GM12891 (cell line): ENCODE measurements around the gene ANKH.
A peak's percentile ranks its signal among the peaks of the same experiment; 100 is the strongest.

Source experiments
- DNase-seq: peaks from one replicate; pipeline ENCODE4 v3.0.0; 2011; ENCODE audit warnings: low spot score; ENCODE audit not compliant: insufficient read length
- FAIRE-seq: peaks from 2 replicates; lab custom pipeline; 2011; peaks lifted over from hg19 to GRCh38; lab: Jason Lieb, UNC
- PAX5 ChIP-seq: IDR thresholded peaks from 2 replicates; pipeline ENCODE4 v1.6.1; 2011; ENCODE audit warnings: low read length, moderate library complexity, mild to moderate bottlenecking; ENCODE audit not compliant: insufficient read depth, severe bottlenecking
- POLR2A ChIP-seq: IDR thresholded peaks from 2 replicates; pipeline ENCODE4 v1.6.1; 2011; ENCODE audit warnings: low read depth, low read length, control low read depth
- POLR2AphosphoS5 ChIP-seq: IDR thresholded peaks from 2 replicates; pipeline ENCODE4 v1.6.1; 2011; ENCODE audit warnings: low read depth, low read length, control low read depth
- POU2F2 ChIP-seq: IDR thresholded peaks from 2 replicates; pipeline ENCODE4 v1.6.1; 2011; ENCODE audit warnings: low read depth, mild to moderate bottlenecking, control low read depth, low read length, moderate library complexity
- SPI1 ChIP-seq: IDR thresholded peaks from 2 replicates; pipeline ENCODE4 v1.6.1; 2011; ENCODE audit warnings: low read depth, low read length, control low read depth
- TAF1 ChIP-seq: IDR thresholded peaks from 2 replicates; pipeline ENCODE4 v1.6.1; 2011; ENCODE audit warnings: low read depth, low read length, control low read depth

Gene ANKH

DNA sequence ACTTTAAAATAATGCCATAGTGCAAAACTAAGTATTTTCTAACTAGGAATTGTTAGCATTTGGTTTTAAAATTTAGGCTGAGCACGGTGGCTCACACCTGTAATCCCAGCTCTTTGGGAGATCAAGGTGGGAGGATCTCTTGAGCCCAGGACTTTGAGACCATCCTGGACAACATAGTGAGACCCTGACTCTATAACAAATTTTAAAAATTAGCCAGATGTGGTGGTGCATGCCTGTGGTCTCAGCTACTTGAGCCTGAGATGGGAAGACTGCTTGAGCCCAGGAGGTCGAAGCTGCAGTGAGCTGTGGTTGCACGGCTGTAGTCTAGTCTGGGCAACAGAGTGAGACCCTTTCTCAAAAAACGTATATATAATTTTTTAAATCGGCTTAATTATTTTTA lies 202.2 kb downstream of the ANKH start:
- TF ChIP-seq PAX5, result no peak
- FAIRE-seq (no peak), DNase-seq (no peak)

DNA sequence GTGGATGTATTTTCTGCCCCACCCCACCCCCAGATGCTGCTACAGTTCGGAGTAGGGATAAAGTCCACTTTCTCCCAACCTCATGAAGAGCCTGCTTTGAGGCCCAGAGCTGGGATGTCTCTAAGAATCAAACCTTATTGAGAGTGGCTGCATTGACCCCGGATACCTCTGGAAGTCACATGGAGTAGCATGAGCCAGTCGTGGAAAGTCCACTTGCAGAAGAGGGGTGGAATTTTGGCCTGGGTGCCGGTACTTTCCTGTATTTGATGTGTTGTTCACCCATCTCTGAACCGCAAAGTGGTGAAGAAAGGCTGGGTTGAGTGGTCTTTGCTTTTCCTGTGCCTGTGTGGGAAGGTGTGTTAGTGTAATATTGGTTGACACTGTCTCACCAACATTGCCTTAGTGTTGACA lies 203.4 kb downstream of the ANKH start:
- DNase-seq (no peak), FAIRE-seq (peak; percentile 82)
- TF ChIP-seq POU2F2 (no peak; the same call in 1 of the 2 replicates), TAF1 (no peak), SPI1 (no peak), POLR2A (no peak), POLR2AphosphoS5 (no peak), PAX5 (no peak)

DNA sequence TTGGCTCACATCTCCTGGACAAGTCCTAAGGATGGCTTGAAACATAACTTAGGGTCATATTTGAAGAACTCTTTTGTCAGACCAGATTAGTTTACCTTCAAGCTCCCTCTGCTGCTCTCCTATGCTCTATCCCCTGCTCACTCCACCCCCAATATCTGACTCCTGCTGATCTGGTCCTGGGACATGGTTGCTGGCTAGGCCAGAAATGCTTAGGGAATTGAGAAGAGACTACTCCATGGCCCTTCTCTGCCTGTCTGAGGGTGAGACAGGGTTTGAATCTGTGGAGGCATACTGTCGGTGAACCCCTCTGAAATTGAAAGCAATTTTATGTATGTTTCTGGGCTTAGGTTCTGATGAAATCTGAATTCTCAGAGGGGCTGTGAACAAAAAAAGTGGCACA lies 203.8 kb downstream of the ANKH start:
- FAIRE-seq (no peak), DNase-seq (no peak)
- TF ChIP-seq TAF1, result no peak
- TF ChIP-seq POLR2A, result no peak
- no peak for TF ChIP-seq POLR2AphosphoS5
- TF ChIP-seq SPI1, result no peak
- TF ChIP-seq POU2F2, result no peak
- no peak for TF ChIP-seq PAX5

DNA sequence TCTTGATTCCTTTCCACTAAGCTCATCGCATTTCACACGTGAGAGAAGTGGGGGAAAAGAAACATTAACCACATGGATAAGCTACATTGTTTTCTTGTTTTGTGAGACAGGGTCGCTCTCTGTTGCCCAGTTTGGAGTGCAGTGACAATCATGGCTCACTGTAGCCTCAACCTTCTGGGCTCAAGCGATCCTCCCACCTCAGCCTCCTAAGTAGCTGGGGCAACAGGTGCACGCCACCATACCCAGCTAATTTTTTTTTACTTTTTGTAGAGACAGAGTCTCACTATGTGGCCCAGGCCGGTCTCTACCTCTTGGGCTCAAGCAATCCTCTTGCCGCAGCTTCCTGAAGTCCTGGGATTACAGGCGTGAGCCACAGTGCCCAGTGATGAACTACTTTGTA lies 204.3 kb downstream of the ANKH start:
- TF ChIP-seq POU2F2, result no peak
- no peak for TF ChIP-seq TAF1
- DNase-seq, result no peak
- FAIRE-seq, result no peak

DNA sequence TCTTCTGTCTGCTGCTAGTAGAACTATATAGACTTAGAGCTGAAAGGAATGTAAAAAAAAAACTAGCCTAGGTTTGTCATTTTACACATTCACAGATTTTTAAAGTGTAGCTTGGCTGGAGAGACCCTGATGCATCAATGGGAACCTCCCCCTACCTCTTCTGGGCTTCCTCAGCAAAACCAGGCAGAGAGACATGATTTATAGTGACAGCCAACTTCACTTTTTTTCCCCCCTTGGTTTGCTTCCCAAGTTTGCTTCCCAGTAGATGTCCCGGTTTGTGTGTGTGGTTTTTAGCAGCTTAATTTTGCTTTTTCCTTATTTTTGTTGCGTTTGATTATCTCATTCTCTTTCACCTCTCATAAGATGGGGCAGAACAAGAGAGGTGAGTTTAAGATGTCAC lies 205.2 kb downstream of the ANKH start:
- no peak for DNase-seq
- no peak for FAIRE-seq
- no peak for TF ChIP-seq PAX5
- TF ChIP-seq POU2F2, result no peak
- TF ChIP-seq POLR2AphosphoS5, result 0 out of 2 replicates have a peak, but pooled peaks have one; percentile 43
- TF ChIP-seq SPI1, result no peak
- no peak for TF ChIP-seq TAF1
- TF ChIP-seq POLR2A, result no peak

DNA sequence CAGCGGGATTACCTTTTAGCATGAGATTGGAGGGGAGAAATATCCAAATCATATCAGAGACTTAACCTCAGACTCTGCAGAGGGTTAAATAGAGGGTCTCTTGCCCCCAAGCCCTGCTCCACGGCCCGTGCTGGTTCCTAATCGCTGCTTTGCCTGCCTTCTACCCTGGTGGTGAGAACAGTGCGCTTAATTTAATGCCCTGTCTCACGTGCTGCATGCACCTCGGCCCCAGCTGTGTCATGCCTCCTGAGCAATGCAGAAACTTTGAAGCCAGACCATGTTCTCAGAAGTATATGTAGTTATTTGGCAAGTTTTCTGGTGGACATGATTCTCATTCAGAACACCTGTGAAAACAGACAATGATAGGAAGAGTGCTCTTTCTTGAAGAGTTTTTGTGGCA lies 205.6 kb downstream of the ANKH start:
- FAIRE-seq, result peak; percentile 81
- TF ChIP-seq POLR2AphosphoS5, result peak; percentile 77
- 0 out of 2 replicates have a peak, but pooled peaks have one; percentile 26 for TF ChIP-seq TAF1
- TF ChIP-seq SPI1, result no peak
- TF ChIP-seq POLR2A, result peak; percentile 55; the same call in 1 of the 2 replicates
- TF ChIP-seq POU2F2, result peak; percentile 76; the same call in 1 of the 2 replicates
- peak; percentile 74 for TF ChIP-seq PAX5
- no peak for DNase-seq

- FAIRE-seq, result peak; percentile 31
- peak; percentile 75 for TF ChIP-seq SPI1
- no peak for TF ChIP-seq TAF1
- TF ChIP-seq POLR2A, result no peak
- TF ChIP-seq POLR2AphosphoS5, result no peak
- DNase-seq, result no peak
Measured at GRCh38 chr5:14665101-14665822, 206.3 kb downstream of the ANKH start.

- TF ChIP-seq POLR2A (peak; percentile 76), SPI1 (peak; percentile 46), TAF1 (peak; percentile 57), PAX5 (peak; percentile 2), POU2F2 (peak; percentile 6), POLR2AphosphoS5 (peak; percentile 78)
- DNase-seq (peak; percentile 91), FAIRE-seq (peak; percentile 99)
Measured at GRCh38 chr5:14664270-14665100, 207.1 kb downstream of the ANKH start, which contains the start of gene OTULIN. Gene OTULIN (plus strand): TSS chr5:14664718. CDS start chr5:14664826, 108 bp downstream.

- FAIRE-seq (peak; percentile 5), DNase-seq (no peak)
- TF ChIP-seq SPI1, result peak; percentile 40; the same call in 1 of the 2 replicates
- no peak for TF ChIP-seq POLR2AphosphoS5
Measured at GRCh38 chr5:14663734-14664269, 207.8 kb downstream of the ANKH start.

DNA sequence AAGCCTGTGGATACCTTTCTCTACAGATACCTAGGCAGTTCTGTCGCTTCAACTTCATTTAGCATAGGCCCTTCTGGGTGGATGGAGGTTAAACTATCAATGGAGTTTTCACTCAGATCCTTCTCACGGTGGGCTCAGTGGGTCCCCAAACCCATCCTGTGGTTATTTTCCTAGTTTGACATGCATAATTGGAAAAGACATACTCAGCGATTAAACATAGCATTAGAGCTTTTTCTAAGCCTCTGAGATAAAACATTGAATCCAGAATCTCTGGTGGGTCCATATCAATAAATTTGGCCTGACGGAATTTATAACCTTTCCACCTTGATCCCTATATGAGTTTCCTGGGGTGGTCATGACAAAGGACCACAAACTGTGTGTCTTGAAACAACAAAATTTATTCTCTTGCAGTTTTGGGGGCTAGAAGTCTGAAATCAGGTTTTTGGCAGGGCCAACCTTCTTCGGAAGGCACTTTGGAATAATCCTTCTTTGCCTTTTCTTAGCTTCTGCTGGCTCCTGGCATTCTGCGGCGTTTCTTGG lies 208.8 kb downstream of the ANKH start:
- no peak for TF ChIP-seq SPI1
- TF ChIP-seq PAX5, result no peak
- no peak for TF ChIP-seq TAF1
- TF ChIP-seq POLR2A, result peak; percentile 22; the same call in 1 of the 2 replicates
- TF ChIP-seq POU2F2, result no peak
- no peak for TF ChIP-seq POLR2AphosphoS5
- FAIRE-seq (no peak), DNase-seq (no peak)
